H9 (cell line): ENCODE measurements around the gene PPFIA2. TPM values are rescaled to one million over a fixed set of nuclear protein-coding genes. Genes with fewer than 3 reads are reported as not detected.

Experiments used
- DNase-seq: peaks from one replicate; pipeline ENCODE4 v3.0.0-alpha.2; 2017
- H2AFZ ChIP-seq: one replicate; pipeline ENCODE4 v1.6.1; 2013; ENCODE audit warnings: mild to moderate bottlenecking, low read length, control low read depth, moderate library complexity
- H2AK5ac ChIP-seq: 2 replicates; pipeline ENCODE4 v1.6.1; 2013; ENCODE audit warnings: low read length, control low read depth, mixed read lengths; ENCODE audit not compliant: insufficient read length
- H2BK120ac ChIP-seq: one replicate; pipeline ENCODE4 v1.6.1; 2013; ENCODE audit warnings: low read depth, mild to moderate bottlenecking, low read length, control low read depth, inconsistent platforms; ENCODE audit not compliant: poor library complexity, severe bottlenecking
- H2BK12ac ChIP-seq: 2 replicates; pipeline ENCODE4 v1.6.1; 2013; ENCODE audit warnings: low read length, control low read depth, mixed read lengths, low read depth; ENCODE audit not compliant: insufficient read length
- H2BK15ac ChIP-seq: 2 replicates; pipeline ENCODE4 v1.6.1; 2013; ENCODE audit warnings: low read depth, low read length, control low read depth
- H2BK20ac ChIP-seq: one replicate; pipeline ENCODE4 v1.6.1; 2013; ENCODE audit warnings: low read depth, mild to moderate bottlenecking, low read length, control low read depth, inconsistent platforms; ENCODE audit not compliant: poor library complexity, severe bottlenecking
- H2BK5ac ChIP-seq: 2 replicates; pipeline ENCODE4 v1.6.1; 2013; ENCODE audit warnings: low read length, control low read depth, mixed read lengths; ENCODE audit not compliant: insufficient read length
- H3K14ac ChIP-seq: 2 replicates; pipeline ENCODE4 v1.6.1; 2013; ENCODE audit warnings: low read length, control low read depth; ENCODE audit not compliant: insufficient read depth
- H3K18ac ChIP-seq: 2 replicates; pipeline ENCODE4 v1.6.1; 2013; ENCODE audit warnings: low read depth, mild to moderate bottlenecking, mixed read lengths, low read length, control low read depth; ENCODE audit not compliant: insufficient read length
- H3K23ac ChIP-seq: 2 replicates; pipeline ENCODE4 v1.6.1; 2013; ENCODE audit warnings: low read length, control low read depth, mixed read lengths, low read depth; ENCODE audit not compliant: insufficient read length
- H3K23me2 ChIP-seq: 2 replicates; pipeline ENCODE4 v1.6.1; 2013; ENCODE audit warnings: low read depth, mild to moderate bottlenecking, mixed read lengths, low read length, control low read depth; ENCODE audit not compliant: insufficient read length, poor library complexity, severe bottlenecking
- H3K27ac ChIP-seq: 2 replicates; pipeline ENCODE4 v1.5.1; 2013; ENCODE audit warnings: low read length, control low read depth, mixed read lengths, low read depth; ENCODE audit not compliant: insufficient read length
- H3K27me3 ChIP-seq: 2 replicates; pipeline ENCODE4 v1.6.1; 2013; ENCODE audit warnings: low read length, control low read depth, inconsistent platforms; ENCODE audit not compliant: insufficient read depth
- H3K4ac ChIP-seq: 2 replicates; pipeline ENCODE4 v1.6.1; 2013; ENCODE audit warnings: low read depth, mild to moderate bottlenecking, control low read depth, inconsistent platforms, low read length, moderate library complexity
- H3K4me1 ChIP-seq: 2 replicates; pipeline ENCODE4 v1.6.1; 2013; ENCODE audit warnings: low read length, control low read depth, inconsistent platforms; ENCODE audit not compliant: insufficient read depth
- H3K4me2 ChIP-seq: 2 replicates; pipeline ENCODE4 v1.6.1; 2013; ENCODE audit warnings: low read length, control low read depth, mixed read lengths; ENCODE audit not compliant: insufficient read length, insufficient read depth
- H3K56ac ChIP-seq: 2 replicates; pipeline ENCODE4 v1.6.1; 2013; ENCODE audit warnings: low read depth, mild to moderate bottlenecking, mixed read lengths, low read length, control low read depth; ENCODE audit not compliant: insufficient read length
- H3K79me1 ChIP-seq: 2 replicates; pipeline ENCODE4 v1.6.1; 2013; ENCODE audit warnings: low read depth, mild to moderate bottlenecking, moderate library complexity, low read length, control low read depth, inconsistent platforms; ENCODE audit not compliant: insufficient read depth, poor library complexity, severe bottlenecking
- H3K79me2 ChIP-seq: 2 replicates; pipeline ENCODE4 v1.6.1; 2013; ENCODE audit warnings: low read length, control low read depth, inconsistent platforms; ENCODE audit not compliant: insufficient read depth
- H3K9ac ChIP-seq: 2 replicates; pipeline ENCODE4 v1.6.1; 2013; ENCODE audit warnings: low read length, control low read depth, mixed read lengths; ENCODE audit not compliant: insufficient read length; ENCODE audit errors: extremely low read depth
- H3K9me3 ChIP-seq: one replicate; pipeline ENCODE4 v1.6.1; 2013; ENCODE audit warnings: low read depth, low read length, inconsistent platforms; ENCODE audit not compliant: control insufficient read depth
- H3T11ph ChIP-seq: one replicate; pipeline ENCODE4 v1.6.1; 2013; ENCODE audit warnings: mild to moderate bottlenecking, low read length, control low read depth, inconsistent platforms
- H4K20me1 ChIP-seq: one replicate; pipeline ENCODE4 v1.6.1; 2013; ENCODE audit not compliant: control insufficient read depth, insufficient read length, insufficient read depth
- H4K5ac ChIP-seq: 2 replicates; pipeline ENCODE4 v1.6.1; 2013; ENCODE audit warnings: low read depth, mild to moderate bottlenecking, mixed read lengths, low read length, control low read depth; ENCODE audit not compliant: insufficient read length
- H4K8ac ChIP-seq: replicated peaks from 2 replicates; pipeline ENCODE4 v1.6.1; 2013; ENCODE audit warnings: low read length, control low read depth, mixed read lengths, low read depth; ENCODE audit not compliant: insufficient read length
- H4K91ac ChIP-seq: 2 replicates; pipeline ENCODE4 v1.6.1; 2013; ENCODE audit warnings: low read depth, mild to moderate bottlenecking, moderate library complexity, mixed read lengths, low read length, control low read depth; ENCODE audit not compliant: insufficient read length
- H3K27ac Mint-ChIP-seq, 3 experiments: 2 replicates in 2 of 3; 3 replicates in 1 of 3; pipeline ENCODE4 v1.8.0; 2020 to 2021; ENCODE audit warnings: mixed read lengths in 3 of 3, mild to moderate bottlenecking in 1 of 3, moderate library complexity in 1 of 3
- H3K27me3 Mint-ChIP-seq: 2 replicates; pipeline ENCODE4 v1.8.0; 2021; ENCODE audit warnings: low read depth, mild to moderate bottlenecking, moderate library complexity, mixed read lengths
- H3K36me3 Mint-ChIP-seq, 3 experiments: 2 replicates in 2 of 3; 3 replicates in 1 of 3; pipeline ENCODE4 v1.8.0; 2020 to 2021; ENCODE audit warnings: low read depth in 3 of 3, mixed read lengths in 3 of 3; ENCODE audit not compliant: insufficient read depth in 1 of 3
- H3K4me1 Mint-ChIP-seq, 2 experiments: 2 replicates each; pipeline ENCODE4 v1.8.0; 2020; ENCODE audit warnings: mixed read lengths in 2 of 2
- H3K4me3 Mint-ChIP-seq, 2 experiments: 2 replicates in 1 of 2; 3 replicates in 1 of 2; pipeline ENCODE4 v1.8.0; 2020 to 2021; ENCODE audit warnings: mild to moderate bottlenecking in 2 of 2, mixed read lengths in 2 of 2, moderate library complexity in 1 of 2
- H3K9me3 Mint-ChIP-seq, 2 experiments: 2 replicates in 1 of 2; 3 replicates in 1 of 2; pipeline ENCODE4 v1.8.0; 2020; ENCODE audit warnings: mild to moderate bottlenecking in 2 of 2, mixed read lengths in 2 of 2, moderate library complexity in 1 of 2
- CTCF ChIP-seq: fragments of 200-600 bp; sonication (generic); conservative IDR thresholded peaks from 3 replicates; pipeline ENCODE4 v1.8.0; 2021; ENCODE audit warnings: antibody characterized with exemption, mild to moderate bottlenecking
- total RNA-seq: library from RNA; stranded (reverse); gene quantifications from 2 replicates; pipeline ENCODE4 v1.2.1, GENCODE V29; 2021

The PPFIA2 gene
- total RNA-seq, 1 experiment from 2014 or later, result 1.3 TPM

GRCh38 chr12:81359736-81360135 lies 399.4 kb downstream of the PPFIA2 start:
- Histone ChIP-seq H2AK5ac (no peak overlapping the region), H3K23me2 (no peaks in the 10 kb centered on the region), H3K14ac (no peak overlapping the region), H2BK5ac (no peak overlapping the region), H3K79me1 (no peaks in the 10 kb centered on the region), H2BK15ac (no peak overlapping the region), H3K18ac (no peak overlapping the region), H3K23ac (no peak overlapping the region), H3K27me3 (no peaks in the 10 kb centered on the region), H3K4me1 (no peaks in the 10 kb centered on the region), H3K4me2 (no peak overlapping the region), H3K27ac (no peak overlapping the region), H2AFZ (no peak overlapping the region), H4K91ac (no peak overlapping the region), H4K20me1 (no peaks in the 10 kb centered on the region), H3T11ph (no peak overlapping the region), H3K79me2 (no peaks in the 10 kb centered on the region), H3K56ac (no peak overlapping the region), H2BK20ac (no peak overlapping the region), H2BK12ac (no peak overlapping the region), H4K8ac (no peak overlapping the region), H3K9ac (no peak overlapping the region), H4K5ac (no peak overlapping the region), H3K9me3 (no peaks in the 10 kb centered on the region), H3K4ac (no peak overlapping the region), H2BK120ac (no peak overlapping the region)
- H3K4me3 Mint-ChIP-seq, result no peak overlapping the region
- no peaks in the 10 kb centered on the region for H3K36me3 Mint-ChIP-seq
- no peak for TF ChIP-seq CTCF
- no peaks in the 10 kb centered on the region for H3K27me3 Mint-ChIP-seq
- peak overlapping the region in 1 of 3 experiments; percentile 12; a peak in 2 of 7 replicates for H3K27ac Mint-ChIP-seq
- no peaks in the 10 kb centered on the region for H3K9me3 Mint-ChIP-seq
- no peaks in the 10 kb centered on the region for H3K4me1 Mint-ChIP-seq
- no peak for DNase-seq
